Kidney tubule cell (primary cell): Measurements from ENCODE around the gene FAM83C.
A peak's percentile ranks its signal among the peaks of the same experiment; 100 is the strongest.

Experiments used
- DNase-seq: peaks from one replicate; pipeline ENCODE4 v3.0.0-alpha.2; 2018; ENCODE audit warnings: low spot score

The FAM83C gene

GRCh38 chr20:35318502-35319157, 26.4 kb upstream of the FAM83C start:
- peak; percentile 100 for DNase-seq

GRCh38 chr20:35317416-35318210, 25.4 kb upstream of the FAM83C start:
- peak; percentile 66 for DNase-seq

GRCh38 chr20:35316086-35316485, 23.9 kb upstream of the FAM83C start:
- peak; percentile 41 for DNase-seq

- peak; percentile 50 for DNase-seq
Observed at GRCh38 chr20:35315632-35316020, 23.4 kb upstream of the FAM83C start.

GRCh38 chr20:35314816-35315631, 22.8 kb upstream of the FAM83C start:
- no peak for DNase-seq

GRCh38 chr20:35312318-35312717, 20.1 kb upstream of the FAM83C start:
- peak; percentile 92 for DNase-seq

- DNase-seq, result no peak
Observed at GRCh38 chr20:35311822-35312221, 19.6 kb upstream of the FAM83C start.

GRCh38 chr20:35311409-35311808, 19.2 kb upstream of the FAM83C start:
- DNase-seq, result peak; percentile 90

- peak; percentile 93 for DNase-seq
Observed at GRCh38 chr20:35307666-35308653, 15.7 kb upstream of the FAM83C start.

- DNase-seq, result peak; percentile 82
Observed at GRCh38 chr20:35306931-35307517, 14.8 kb upstream of the FAM83C start.

GRCh38 chr20:35305682-35306556, 13.7 kb upstream of the FAM83C start:
- DNase-seq, result peak; percentile 100

GRCh38 chr20:35304956-35305355, 12.7 kb upstream of the FAM83C start:
- no peak for DNase-seq

GRCh38 chr20:35303735-35304491, 11.7 kb upstream of the FAM83C start:
- peak; percentile 95 for DNase-seq

- DNase-seq, result no peak
Observed at GRCh38 chr20:35303382-35303734, 11.1 kb upstream of the FAM83C start.

GRCh38 chr20:35302421-35303335, 10.5 kb upstream of the FAM83C start:
- no peak for DNase-seq

- DNase-seq, result no peak
Observed at GRCh38 chr20:35301426-35301825, 9.2 kb upstream of the FAM83C start.

- no peak for DNase-seq
Observed at GRCh38 chr20:35300469-35301262, 8.4 kb upstream of the FAM83C start.
